ENCODE measurements around the gene OTULIN.

GRCh38 chr5:14683906-14684455, 19.5 kb downstream of the OTULIN start:
- no peak for TF ChIP-seq CTCF (IDR thresholded peaks at IDR 0.05)
- TF ChIP-seq ZFX (IDR thresholded peaks at IDR 0.05; ENCODE audit: borderline replicate concordance), result no peak

Measured in 22Rv1 (cell line).